GM19043 (cell line): Measurements from ENCODE around the gene DHX34.
"Not testable (repeated sequence)": the region's sequence is repeated elsewhere in the genome, so short reads cannot be mapped to it uniquely, and the experiment has no call there.

Experiments
- ATAC-seq: cut with Tn5 transposase; IDR thresholded peaks from one replicate; pipeline ENCODE4 v1.9.1; 2021; ENCODE audit warnings: low read depth; ENCODE audit not compliant: unreplicated experiment

DHX34 gene

DNA sequence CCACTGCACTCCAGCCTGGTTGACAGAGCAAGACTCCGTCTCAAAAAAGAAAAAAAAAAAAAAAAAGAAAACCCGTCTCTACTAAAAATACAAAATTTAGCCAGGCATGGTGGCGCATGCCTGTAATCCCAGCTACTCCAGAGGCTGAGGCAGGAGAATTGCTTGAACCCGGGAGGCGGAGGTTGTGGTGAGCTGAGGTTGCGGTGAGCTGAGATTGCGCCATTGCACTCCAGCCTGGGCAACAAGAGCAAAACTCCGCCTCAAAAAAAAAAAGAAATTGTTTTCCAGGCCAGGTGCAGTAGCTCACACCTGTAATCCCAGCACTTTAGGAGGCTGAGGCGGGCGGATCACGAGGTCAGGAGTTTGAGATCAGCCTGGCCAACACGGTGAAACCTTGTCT is 37.5 kb downstream of the DHX34 start:
- ATAC-seq = not testable (repeated sequence)

DNA sequence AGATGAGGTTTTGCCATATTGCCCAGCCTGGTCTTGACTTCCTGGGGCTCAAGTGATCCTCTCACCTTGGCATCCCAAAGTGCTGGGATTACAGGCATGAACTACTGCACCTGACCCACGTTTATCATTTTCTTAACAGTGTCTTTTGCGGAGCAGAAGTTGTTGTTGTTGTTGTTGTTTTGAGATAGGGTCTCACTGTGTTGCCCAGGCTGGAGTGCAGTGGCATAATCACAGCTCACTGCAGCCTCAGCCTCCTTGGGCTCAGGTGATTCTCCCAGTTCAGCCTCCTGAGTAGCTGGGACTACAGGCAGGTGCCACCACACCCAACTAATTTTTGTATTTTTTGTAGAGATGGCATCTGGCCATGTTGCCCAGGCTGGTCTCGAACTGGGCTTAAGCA is 38.5 kb downstream of the DHX34 start:
- not testable (repeated sequence) for ATAC-seq

DNA sequence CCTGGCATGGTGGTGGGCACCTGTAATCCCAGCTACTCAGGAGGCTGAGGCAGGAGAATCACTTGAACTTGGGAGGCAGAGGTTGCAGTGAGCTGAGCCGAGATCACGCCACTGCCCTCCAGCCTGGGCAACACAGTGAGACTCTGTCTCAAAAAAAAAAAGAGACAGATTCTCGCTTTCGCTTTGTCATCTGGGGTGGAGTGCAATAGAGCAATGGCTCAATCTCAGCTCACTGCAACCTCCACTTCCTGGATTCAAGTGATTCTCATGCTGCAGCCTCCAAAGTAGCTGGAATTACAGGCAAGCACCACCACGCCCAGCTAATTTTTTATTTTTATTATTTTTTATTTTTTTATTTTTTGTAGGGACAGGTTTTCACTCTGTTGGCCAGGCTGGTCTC is 39.6 kb downstream of the DHX34 start:
- ATAC-seq = not testable (repeated sequence)

DNA sequence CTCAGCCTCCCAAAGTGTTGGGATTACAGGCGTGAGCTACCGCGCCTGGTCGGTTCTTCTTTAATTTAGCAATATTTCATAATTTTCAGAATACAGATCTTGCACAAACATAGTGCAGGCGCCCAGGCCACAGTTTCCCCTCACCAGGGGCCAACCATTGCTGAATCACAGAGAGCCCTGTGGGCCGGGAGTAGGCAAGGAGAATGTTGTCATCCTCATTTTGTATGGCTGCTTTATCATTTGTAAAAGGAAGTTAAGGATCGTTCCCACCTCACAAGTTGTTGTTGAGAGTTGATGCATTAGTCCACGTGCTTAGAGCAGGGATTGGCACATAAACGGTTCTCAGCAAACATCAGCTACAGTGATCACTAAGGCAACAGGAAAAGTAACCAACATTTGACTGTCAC is 40.0 kb downstream of the DHX34 start:
- ATAC-seq = no peak

DNA sequence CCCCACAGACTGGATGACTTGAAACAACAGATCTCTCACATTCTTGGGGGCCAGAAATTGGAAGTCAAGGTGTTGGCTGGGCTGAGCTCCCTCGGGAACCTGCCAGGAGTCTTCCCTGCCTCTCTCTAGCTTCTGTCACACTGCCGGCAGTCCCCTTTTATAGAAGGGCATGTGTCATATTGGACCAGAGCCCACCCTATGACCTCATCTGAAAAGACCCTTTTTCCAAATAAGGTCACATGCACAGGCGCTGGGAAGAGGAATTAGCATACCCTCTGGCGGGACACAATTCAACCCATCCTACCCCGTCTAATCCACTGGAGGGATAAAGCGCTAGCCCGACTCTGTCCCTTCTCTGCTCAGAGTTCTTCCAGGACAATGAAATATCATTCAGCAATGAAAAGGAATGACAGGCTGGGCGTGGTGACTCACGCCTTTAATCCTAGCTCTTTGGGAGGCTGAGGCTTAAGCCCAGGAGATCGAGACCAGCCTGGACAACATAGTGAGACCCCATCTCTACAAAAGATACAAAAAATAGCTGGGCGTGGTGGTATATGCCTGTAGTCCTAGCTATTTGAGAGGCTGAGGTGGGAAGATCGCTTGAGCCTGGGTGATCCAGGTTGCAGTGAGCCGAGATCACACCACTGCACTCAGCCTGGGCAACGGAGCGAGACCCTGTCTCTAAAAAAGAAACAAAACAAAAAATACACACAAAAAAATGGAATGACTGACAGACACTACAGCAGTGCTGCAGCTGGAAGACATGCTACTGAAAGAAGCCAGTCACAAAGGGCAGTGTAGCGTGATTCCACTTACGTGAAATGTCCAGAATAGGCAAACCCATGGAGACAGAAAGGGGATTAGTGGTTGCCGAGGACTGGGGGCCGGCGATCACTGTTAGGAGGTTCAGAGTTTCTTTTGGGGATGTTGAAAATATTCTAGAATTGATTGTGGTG is 41.7 kb downstream of the DHX34 start:
- no peak for ATAC-seq

DNA sequence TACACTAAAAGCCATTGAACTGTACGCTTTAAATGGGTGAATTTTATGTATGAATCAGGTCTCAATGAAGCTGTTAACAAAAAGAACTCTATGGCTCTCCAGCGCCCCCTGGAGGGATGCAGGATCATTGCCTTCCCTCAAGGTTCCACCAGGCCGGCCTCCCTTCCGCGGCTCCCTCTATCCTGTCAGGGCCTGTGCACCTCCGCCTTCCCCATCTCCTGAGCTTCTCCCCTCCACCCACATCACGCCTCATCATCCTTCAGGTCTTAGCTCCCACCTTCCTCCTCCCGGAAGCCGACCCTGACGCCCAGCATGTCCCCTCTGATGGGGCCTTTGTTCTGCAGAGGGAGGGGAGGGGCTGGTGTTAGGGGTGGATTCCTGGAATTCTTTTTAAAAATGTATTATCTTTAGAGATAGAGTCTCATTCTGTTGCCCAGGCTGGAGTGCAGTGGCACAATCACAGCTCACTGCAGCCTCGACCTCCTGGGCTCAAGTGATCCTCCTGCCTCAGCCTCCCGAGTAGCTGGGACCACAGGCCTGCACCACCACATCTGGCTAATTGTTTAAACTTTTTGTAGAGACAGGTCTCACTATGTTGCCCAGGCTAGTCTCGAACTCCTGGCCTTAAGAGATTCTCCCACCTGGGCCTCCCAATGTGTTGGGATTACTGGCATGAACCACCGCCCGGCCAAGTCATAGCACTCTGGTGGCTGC is 42.6 kb downstream of the DHX34 start:
- no peak for ATAC-seq

DNA sequence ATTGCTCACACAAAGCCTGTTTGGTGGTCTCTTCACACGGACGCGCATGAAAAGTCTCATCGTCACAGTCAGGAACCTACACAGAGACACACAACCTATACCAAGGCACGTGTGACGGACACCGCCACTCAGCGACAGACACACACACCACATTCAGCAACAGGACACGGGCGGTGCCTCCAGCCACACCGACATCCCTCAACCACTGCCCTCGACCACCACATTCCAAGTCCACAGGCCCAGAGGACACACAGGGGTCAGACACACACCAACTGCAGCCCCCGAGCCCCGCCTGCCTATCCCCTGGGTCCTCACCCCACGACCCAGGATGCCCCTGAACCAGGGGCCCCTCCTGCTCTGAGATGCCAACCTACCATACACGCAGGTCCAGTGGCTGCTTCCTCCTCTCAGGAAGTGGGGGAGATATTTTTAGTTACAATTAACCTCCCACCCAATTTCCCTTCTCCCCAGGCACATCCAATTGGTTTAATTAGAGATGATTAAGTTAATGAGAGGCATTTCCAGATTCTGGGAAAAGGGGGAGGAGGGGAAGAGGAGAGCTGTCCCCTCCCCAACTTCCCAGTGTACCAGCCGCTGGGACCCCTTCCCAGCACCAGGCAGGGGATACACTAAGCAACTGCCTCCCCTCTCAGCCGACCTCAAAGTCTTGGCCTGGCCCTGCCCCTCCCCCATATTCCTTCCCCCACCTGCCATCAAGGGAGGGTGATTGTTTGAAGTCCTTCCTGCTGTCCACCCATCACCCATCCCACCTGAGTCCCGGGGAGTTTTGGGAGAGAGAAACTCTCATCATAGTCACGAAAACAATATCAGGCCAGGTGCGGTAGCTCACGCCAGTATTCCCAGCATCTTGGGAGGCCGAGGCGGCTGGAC is 49.8 kb downstream of the DHX34 start:
- no peak for ATAC-seq

DNA sequence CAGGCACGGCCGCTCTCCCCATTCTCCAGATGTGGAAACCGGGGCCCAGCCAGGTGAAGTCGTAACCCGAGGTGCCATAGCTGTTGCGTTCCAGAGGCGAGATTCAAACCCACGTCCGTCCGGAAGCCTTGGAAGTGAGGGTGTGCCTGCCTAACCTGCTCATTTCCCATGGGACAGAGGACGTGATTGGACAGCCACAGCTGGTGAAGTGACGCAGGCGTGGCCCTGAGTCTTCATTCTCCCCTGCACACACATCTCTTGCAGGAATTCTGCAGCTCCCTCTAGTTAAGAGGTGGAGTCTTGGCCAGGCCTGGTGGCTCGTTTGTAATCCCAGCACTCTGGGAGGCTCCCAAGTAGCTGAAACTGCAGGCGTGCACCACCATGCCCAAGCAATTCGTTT is 53.4 kb downstream of the DHX34 start:
- no peak for ATAC-seq

DNA sequence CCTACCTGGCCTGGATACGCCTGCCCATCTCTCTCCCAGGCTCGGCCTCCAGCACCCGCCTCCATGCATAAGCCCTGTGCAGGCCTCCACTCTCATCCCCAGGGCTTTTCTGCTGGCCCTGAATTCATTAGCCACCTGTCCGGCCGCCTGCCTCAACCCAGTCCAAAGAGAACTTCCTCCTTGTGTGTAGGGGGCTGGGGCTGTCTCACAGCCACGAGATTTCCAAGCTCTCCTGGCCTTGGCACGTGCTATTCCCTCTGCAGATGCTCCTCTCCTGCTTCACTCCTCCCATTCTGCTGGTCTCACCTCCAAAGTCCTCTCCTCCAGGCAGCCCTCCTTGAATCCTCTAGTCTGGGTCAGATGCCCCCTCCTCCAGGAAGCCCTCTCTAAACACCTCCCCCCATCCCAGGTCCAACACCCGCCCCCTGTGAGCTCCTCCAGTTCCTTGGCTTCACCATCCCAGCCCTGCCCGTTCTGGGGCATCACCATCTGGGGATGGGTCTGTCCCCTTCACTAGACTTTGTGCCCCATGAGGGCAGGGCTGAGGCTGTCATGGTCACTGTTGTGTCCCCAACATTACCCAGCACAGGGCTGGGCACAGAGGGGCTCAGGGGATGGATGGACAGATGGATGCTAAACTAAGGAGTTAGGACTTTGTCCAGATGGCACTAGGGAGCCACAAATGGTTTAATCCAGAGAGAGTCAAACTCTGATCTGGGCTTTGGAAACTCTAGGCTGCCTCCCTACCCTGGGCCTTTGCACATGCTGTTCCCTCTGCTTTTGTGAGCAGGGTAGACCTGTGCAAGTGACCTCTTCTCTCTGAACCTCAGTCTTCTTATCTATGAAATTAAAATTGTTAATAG is 55.5 kb downstream of the DHX34 start:
- no peak for ATAC-seq

DNA sequence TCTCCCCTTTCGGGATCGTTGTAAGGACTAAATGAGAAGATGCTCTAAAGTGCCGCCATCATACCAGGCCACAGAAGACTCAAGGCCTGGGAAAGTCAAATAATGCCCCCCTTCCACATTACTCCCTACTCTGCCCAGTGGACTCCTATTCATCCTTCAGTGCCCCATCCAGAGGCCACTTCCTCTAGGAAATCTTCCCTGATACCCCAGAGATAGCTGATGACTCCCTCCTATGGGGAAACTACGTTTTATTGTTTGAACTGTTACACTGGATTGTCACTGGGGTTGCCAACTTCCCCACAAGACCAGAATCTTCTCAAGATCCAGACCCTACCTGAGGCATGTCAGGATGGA is 56.1 kb downstream of the DHX34 start:
- no peak for ATAC-seq

DNA sequence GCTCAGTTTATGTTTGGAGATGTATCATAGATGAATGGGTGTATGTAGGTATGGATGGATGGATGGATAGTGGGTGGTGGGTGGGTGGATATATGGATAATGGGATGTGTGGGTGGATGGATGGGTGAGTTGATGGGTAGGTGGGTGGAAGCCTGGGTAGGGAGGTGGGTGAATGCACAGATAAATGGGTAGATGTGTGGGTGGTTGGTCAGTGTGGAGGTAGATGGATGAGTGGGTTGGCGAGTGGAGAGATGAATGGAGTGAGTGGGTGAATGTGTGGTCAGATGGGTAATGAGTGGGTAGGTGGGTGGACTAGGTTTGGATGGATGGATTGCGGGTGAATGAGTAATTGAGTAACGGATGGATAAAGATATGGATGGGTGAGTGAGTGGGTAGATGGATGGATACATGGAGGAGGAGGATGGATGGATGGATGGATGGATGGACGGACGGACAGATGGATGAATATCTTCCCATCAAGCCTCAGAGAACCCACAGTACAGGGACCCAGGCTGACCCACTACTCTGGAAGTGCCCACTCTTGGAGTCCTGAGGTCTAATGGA is 56.8 kb downstream of the DHX34 start:
- no peak for ATAC-seq

DNA sequence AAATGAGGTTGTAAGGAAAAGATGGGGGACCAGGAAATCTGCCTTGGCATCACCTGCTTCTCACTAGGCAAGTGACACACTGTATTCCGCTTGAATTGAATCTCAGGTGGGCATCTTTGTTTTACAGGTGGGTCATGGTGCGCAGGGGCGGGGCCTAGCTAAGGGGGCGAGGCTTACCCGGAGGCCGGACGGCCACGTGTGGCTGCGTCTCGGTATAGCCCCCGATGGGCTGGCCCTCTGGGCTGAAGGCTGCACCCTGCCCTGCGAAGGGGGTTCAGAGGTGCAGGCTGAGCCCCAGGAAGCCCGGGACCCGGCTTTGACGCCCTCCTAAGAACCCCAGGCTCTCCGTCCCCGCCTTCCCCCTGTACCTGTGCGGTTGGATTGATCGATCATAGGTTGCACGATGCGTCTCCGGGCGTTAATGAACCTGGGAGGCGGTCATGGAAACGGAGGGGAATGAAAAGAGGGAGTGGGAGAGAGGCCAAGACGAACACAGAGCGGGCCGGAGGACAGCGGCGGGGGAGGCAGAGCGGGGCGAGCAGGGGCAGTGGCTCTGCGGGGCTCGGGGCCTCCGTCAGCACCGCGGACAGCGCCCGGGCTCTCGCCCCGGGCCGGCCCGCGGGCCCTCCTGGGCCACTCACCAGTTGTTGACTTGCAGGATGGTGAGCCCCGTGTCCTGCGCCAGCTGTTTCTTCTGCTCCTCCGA is 57.7 kb downstream of the DHX34 start:
- no peak for ATAC-seq

DNA sequence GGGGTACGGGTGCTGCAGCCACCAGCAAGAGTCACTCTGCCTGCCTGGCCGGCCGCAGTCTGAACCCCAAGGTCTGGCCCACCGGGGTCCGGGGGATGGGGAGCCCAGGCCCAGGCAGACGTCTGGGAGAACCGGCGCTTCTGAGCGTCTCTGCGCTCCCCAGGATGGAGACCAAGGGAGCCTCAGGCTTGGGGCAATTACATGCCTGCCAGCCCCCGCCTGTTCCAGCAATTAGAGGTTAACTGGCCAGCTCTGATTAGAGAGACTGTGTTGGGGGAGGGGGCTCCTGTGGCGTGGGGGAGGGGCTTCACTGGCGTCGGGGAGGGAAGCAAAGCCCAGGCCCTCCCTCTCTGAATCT is 58.3 kb downstream of the DHX34 start:
- ATAC-seq = no peak

DNA sequence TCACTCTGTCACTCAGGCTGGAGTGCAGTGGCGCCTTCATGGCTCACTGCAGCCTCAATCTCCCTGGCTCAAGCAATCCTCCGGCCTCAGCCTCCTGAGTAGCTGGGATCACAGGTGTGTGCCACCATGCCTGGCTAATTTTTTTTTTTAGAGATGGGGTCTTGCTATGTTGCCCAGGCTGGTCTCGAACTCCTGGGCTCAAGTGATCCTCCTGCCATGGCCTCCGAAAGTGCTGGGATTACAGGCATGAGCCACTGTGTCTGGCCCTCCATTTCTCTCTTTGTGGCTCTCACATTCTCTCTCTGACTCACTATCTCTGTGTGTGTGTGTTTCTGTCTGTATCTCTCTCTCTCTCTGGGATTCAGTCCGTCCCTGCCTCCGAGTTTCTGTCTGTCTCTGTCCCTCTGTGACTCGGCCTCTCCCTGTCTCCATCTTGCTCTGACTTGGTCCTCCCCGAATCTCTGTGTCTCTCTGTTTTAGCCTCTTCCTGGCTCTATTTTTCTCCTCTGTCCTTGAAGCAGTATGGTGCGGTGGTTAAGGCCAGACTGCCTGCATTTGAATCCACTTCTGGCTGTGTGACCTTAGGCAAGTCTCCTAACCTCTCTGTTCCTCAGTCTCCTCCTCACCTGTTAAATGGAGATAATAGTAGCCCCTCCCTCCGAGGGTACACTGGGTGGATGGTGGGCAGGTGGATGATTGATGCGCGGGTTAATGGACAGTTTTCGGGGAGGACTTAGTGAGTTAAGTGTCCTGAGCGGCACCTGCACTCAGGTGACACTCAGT is 59.2 kb downstream of the DHX34 start:
- no peak for ATAC-seq

DNA sequence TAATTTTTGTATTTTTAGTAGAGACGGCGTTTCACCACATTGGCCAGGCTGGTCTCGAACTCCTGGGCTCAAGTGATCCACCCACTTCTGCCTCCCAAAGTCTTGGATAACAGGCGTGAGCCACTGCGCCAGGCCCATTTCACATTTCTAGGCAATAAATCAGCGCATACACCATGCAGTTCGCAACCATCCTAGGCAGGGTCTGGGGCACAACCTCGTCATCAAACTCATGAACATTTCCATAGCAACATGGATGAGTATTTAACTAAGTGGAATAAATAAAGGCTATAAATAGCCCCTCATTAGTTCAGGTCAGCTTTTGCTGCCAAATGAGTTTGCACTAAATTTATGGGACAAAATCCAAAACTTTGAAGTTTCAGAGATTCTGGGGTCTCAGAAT is 62.0 kb downstream of the DHX34 start:
- ATAC-seq = no peak

DNA sequence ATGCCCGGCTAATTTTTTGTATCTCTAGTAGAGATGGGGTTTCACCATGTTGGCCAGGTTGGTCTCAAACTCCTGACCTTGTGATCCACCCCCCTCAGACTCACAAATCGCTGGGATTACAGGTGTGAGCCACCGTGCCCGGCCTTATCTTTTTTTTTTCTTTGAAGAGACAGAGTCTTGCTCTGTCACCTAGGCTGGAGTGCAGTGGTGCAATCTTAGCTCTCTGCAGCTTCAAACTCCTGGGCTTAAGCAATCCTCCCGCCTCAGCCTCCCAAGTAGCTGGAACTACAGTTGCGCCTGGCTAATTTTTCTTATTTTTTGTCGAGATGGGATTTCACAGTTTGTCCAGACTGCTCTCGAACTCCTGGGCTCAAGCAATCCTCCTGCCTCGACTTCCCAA is 62.6 kb downstream of the DHX34 start:
- not testable (repeated sequence) for ATAC-seq

DNA sequence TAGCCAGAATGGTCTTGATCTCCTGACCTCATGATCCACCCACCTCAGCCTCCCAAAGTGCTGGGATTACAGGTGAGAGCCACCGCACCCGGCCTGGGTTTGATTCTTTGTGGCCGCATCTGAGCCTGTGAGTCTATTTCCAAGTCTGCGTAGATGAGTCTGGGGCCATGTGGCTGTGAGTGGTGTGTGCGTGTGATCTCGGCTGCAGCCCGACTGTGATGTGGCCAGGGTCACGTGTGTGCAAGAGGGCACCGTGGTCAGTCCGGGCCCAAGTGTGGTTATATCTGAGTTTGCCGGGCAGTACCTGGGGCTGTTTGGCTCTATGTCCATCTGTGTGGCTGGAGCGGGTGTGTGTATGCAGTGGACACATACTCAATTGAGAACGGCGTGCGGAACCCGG is 64.8 kb downstream of the DHX34 start:
- no peak for ATAC-seq

DNA sequence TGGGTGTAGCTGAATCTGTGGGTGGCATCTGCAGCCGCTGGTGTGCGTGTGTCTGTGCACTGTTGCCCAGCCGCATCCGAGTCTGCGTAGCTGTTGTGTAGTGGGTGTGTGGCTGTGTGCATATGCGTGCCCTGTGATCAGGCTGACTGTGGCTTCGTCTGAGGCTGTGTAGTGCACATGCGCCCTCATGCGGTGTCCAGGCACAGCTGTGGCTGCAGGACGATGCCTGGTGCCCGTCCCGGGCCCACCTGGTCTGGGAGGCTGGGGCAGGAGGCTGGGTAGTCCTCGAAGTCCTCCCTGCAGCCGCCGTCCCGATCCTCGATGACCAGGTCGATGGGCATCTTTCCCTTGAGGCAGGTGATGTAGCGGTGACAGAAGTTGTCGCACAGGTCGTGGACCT is 65.4 kb downstream of the DHX34 start:
- ATAC-seq = no peak
